Stomach (tissue), 9 donors: Measurements from ENCODE around the gene OR6Y1. TPM values are rescaled to one million over a fixed set of nuclear protein-coding genes. Genes with fewer than 3 reads are reported as not detected.

Source experiments
- DNase-seq, 2 donors: peaks; one replicate each; pipeline versions ENCODE4 v3.0.0 to v3.0.0-alpha.2; 2013 to 2019
- H3K27ac ChIP-seq, 5 donors: fragments of 200-600 bp in 4 of 5; sonication (generic) in 4 of 5; one replicate each; pipeline ENCODE4 v1.5.1; 2013 to 2019; ENCODE audit warnings: mild to moderate bottlenecking in 1 of 5, moderate library complexity in 1 of 5
- H3K27me3 ChIP-seq, 3 donors: fragments of 200-600 bp; sonication (generic); one replicate each; pipeline ENCODE4 v1.5.1; 2017 to 2019; ENCODE audit warnings: mixed run types in 1 of 3
- H3K36me3 ChIP-seq, 4 donors: fragments of 200-600 bp; sonication (generic); 1 replicate in 3 of 4; 2 replicates in 1 of 4; pipeline ENCODE4 v1.5.1; 2016 to 2019
- H3K4me1 ChIP-seq, 4 donors: fragments of 200-600 bp; sonication (generic); one replicate each; pipeline ENCODE4 v1.5.1; 2016 to 2019
- H3K4me3 ChIP-seq, 4 donors: fragments of 200-600 bp; sonication (generic) in 3 of 4; one replicate each; pipeline ENCODE4 v1.5.1; 2016 to 2019; ENCODE audit warnings: mild to moderate bottlenecking in 1 of 4
- H3K9me3 ChIP-seq, 4 donors: fragments of 200-600 bp; sonication (generic); one replicate each; pipeline ENCODE4 v1.5.1; 2016 to 2019
- EP300 ChIP-seq: sonication (generic); formaldehyde crosslinking; IDR thresholded peaks from one replicate; pipeline ENCODE4 v1.6.1; 2017; ENCODE audit warnings: antibody characterized with exemption
- POLR2A ChIP-seq, 4 donors: fragments of 450-650 bp; IDR thresholded peaks; one replicate each; pipeline ENCODE4 v1.6.1; 2016; ENCODE audit warnings: antibody characterized with exemption in 4 of 4, control low read depth in 2 of 4, mild to moderate bottlenecking in 1 of 4, moderate library complexity in 1 of 4
- POLR2AphosphoS5 ChIP-seq, 3 donors: sonication (generic); formaldehyde crosslinking; IDR thresholded peaks; one replicate each; pipeline ENCODE4 v1.6.1; 2016; ENCODE audit warnings: antibody characterized with exemption in 3 of 3
- whole genome bisulfite sequencing, 5 donors: extraction: QIAGEN DNeasy Blood & Tissue Kit in 3 of 5; methylation state at CpG; one replicate each; pipeline versions ENCODE4 v1.1.5 to v1.1.7; 2013 to 2018; 5-methylcytosine and 5-hydroxymethylcytosine counted together
- intact Hi-C: fragments of 100-400 bp; cut with DNase I; formaldehyde crosslinking; loops from one replicate; pipeline ENCODE4 v1.15.1; 2023; ENCODE audit warnings: low total_unique reads
- polyA plus RNA-seq, 3 donors: library from polyadenylated mRNA; stranded (reverse); fragments of 200-250 nt; gene quantifications; one replicate each; pipeline ENCODE4 v1.2.3, GENCODE V29; 2013
- total RNA-seq, 5 donors: library from RNA; depleted of rRNA; stranded (reverse); fragments of >200 nt; gene quantifications; one replicate each; pipeline versions ENCODE4 v1.1.0 to v1.2.3, GENCODE V29; 2014 to 2016
- TF ChIP-seq, protein P1 (sequence below), 7 experiments: fragments of 450-650 bp in 4 of 7; fragments of 200-600 bp in 3 of 7; sonication (generic) in 3 of 7; IDR thresholded peaks; one replicate each; pipeline ENCODE4 v1.5.1; 2016 to 2019; ENCODE audit warnings: antibody characterized with exemption in 7 of 7, control low read depth in 2 of 7, mild to moderate bottlenecking in 1 of 7
- donor health status: healthy with polysubstance abuse.
- donor health status: Bipolar disorder and iron deficiency.
- donor health status: healthy.

OR6Y1 gene
- total and polyA plus RNA-seq, 8 donors: not detected

DNA sequence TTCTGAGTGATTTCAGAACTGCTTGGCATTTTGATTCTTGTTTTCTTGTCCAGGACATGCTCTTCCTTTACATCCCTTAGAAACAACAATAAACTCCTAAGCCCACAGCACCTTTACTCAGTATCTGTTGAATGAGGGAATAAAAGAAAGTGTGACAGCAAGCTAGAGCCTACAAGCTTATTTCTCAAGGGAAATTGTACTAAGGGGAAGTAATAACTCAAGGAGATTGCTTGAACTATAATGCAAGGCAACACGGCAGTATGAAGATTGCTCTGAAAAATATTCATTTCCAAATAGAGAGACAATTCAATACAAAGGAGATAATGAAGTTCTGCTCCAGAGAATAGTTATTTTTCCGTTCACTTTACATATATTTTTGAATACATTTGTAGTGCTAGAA, 9.6 kb upstream of the OR6Y1 start:
- Histone ChIP-seq H3K9me3 (no peaks in the 10 kb centered on the region), H3K27me3 (no peaks in the 10 kb centered on the region), H3K4me1 (no peaks in the 10 kb centered on the region), H3K4me3 (no peak overlapping the region), H3K27ac (no peak overlapping the region), H3K36me3 (no peaks in the 10 kb centered on the region)
- intact Hi-C loops: no loop called here
- no peak for TF ChIP-seq POLR2A (IDR thresholded peaks at IDR 0.05)
- TF ChIP-seq, protein P1, sequence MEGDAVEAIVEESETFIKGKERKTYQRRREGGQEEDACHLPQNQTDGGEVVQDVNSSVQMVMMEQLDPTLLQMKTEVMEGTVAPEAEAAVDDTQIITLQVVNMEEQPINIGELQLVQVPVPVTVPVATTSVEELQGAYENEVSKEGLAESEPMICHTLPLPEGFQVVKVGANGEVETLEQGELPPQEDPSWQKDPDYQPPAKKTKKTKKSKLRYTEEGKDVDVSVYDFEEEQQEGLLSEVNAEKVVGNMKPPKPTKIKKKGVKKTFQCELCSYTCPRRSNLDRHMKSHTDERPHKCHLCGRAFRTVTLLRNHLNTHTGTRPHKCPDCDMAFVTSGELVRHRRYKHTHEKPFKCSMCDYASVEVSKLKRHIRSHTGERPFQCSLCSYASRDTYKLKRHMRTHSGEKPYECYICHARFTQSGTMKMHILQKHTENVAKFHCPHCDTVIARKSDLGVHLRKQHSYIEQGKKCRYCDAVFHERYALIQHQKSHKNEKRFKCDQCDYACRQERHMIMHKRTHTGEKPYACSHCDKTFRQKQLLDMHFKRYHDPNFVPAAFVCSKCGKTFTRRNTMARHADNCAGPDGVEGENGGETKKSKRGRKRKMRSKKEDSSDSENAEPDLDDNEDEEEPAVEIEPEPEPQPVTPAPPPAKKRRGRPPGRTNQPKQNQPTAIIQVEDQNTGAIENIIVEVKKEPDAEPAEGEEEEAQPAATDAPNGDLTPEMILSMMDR (IDR thresholded peaks at IDR 0.05): no peak
- no peak for TF ChIP-seq POLR2AphosphoS5 (IDR thresholded peaks at IDR 0.05)
- TF ChIP-seq EP300: no peak
- DNase-seq: no peak
- WGBS, 5 donors: 72 to 88% (median 79%) methylated on average over 2 of the region's 2 CpGs

DNA sequence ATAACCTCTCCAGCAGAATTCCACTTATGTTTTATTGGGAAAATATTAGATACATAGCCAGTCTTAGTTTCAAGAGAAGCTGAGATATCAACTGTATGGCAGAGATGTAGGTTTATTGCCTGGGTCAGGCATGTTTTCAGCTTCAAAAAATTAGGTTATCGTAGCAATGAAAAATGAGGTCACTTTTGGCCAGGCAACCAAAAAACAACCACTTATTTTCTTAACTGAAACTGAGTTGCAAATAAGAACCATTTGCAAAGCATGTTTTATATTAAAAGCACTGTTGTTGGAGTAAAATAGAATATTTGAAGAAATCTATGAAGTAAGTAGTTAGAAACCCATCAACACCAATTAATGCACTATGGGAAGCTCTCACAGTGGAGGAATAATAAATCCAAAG, 5.5 kb upstream of the OR6Y1 start:
- no peak for DNase-seq
- TF ChIP-seq, protein P1 (IDR thresholded peaks at IDR 0.05): no peak
- no peak for TF ChIP-seq POLR2A (IDR thresholded peaks at IDR 0.05)
- no peak for TF ChIP-seq EP300
- no peak for TF ChIP-seq POLR2AphosphoS5 (IDR thresholded peaks at IDR 0.05)
- intact Hi-C loops: no loop called here
- Histone ChIP-seq H3K4me1 (no peaks in the 10 kb centered on the region), H3K27me3 (no peaks in the 10 kb centered on the region), H3K36me3 (no peaks in the 10 kb centered on the region), H3K4me3 (no peak overlapping the region), H3K9me3 (no peaks in the 10 kb centered on the region), H3K27ac (no peak overlapping the region)
- 85 to 96% (median 87%) methylated on average over 1 of the region's 1 CpG for WGBS, 5 donors

DNA sequence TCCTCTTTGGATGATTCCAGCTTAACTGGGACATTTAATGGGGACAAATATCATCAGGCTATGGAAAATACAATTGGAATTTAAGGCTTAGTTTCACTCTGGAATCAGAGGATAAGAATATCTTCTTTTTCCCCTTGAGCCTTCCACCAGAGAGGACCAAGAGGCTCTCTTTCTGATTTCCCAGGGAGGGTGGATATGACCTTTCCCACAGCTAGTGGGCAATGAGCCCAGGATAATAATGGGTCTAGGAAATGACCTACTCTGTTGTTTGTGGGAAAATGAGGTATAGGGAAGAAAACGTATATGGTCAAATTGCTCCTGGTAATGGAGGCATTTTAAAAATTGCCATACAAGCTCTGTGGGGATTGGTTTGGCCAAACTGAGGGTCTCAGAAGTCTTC, 1.9 kb downstream of the OR6Y1 start:
- intact Hi-C loops: no loop called here
- 50 to 77% (median 72%) methylated on average over 1 of the region's 1 CpG for WGBS, 5 donors
- H3K27me3 ChIP-seq: no peaks in the 10 kb centered on the region
- no peaks in the 10 kb centered on the region for H3K9me3 ChIP-seq
- TF ChIP-seq POLR2A (IDR thresholded peaks at IDR 0.05) (no peak), EP300 (no peak), POLR2AphosphoS5 (IDR thresholded peaks at IDR 0.05) (no peak)
- TF ChIP-seq, protein P1 (IDR thresholded peaks at IDR 0.05): no peak
- no peaks in the 10 kb centered on the region for H3K4me1 ChIP-seq
- no peak overlapping the region for H3K4me3 ChIP-seq
- no peak overlapping the region for H3K27ac ChIP-seq
- no peak for DNase-seq
- no peaks in the 10 kb centered on the region for H3K36me3 ChIP-seq

DNA sequence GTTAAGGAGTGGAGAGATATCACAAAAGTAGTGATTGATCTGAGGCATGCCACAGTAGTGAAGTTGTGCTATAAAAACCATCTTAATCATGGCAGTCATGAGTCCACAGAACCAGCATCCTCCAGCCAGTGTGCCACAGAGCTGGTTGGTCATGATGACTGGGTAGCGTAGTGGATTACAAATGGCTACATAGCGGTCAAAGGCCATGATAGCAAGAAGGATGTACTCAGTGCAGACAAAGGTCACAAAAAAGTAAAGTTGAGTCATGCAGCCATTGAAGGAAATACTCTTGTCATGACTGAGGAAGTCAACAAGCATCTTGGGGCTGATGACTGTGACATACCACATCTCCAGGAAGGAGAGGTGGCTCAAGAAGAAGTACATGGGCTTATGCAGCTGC, 6.7 kb downstream of the OR6Y1 start:
- no peak overlapping the region for H3K27ac ChIP-seq
- intact Hi-C loops: no loop called here
- TF ChIP-seq, protein P1 (IDR thresholded peaks at IDR 0.05): no peak
- TF ChIP-seq POLR2A (IDR thresholded peaks at IDR 0.05) (no peak), EP300 (no peak), POLR2AphosphoS5 (IDR thresholded peaks at IDR 0.05) (no peak)
- no peaks in the 10 kb centered on the region for H3K4me1 ChIP-seq
- H3K27me3 ChIP-seq: no peaks in the 10 kb centered on the region
- no peak for DNase-seq
- no peak overlapping the region for H3K4me3 ChIP-seq
- no peaks in the 10 kb centered on the region for H3K36me3 ChIP-seq
- H3K9me3 ChIP-seq: no peaks in the 10 kb centered on the region
- WGBS, 5 donors: 94 to 98% (median 96%) methylated on average over 2 of the region's 2 CpGs
